HG02588 (cell line): ENCODE data around the gene ATG4B.
"Not testable (repeated sequence)": the region's sequence is repeated elsewhere in the genome, so short reads cannot be mapped to it uniquely, and the experiment has no call there.

ENCODE experiments used
- ATAC-seq: cut with Tn5 transposase; IDR thresholded peaks from one replicate; pipeline ENCODE4 v1.9.1; 2021; ENCODE audit warnings: mild to moderate bottlenecking, moderate library complexity; ENCODE audit not compliant: unreplicated experiment

Gene ATG4B

GRCh38 chr2:241660593-241661213, 23.2 kb downstream of the ATG4B start:
- no peak for ATAC-seq

- ATAC-seq, result not testable (repeated sequence)
These were observed 25.2 kb downstream of the ATG4B start for GRCh38 chr2:241662731-241663130.

GRCh38 chr2:241665731-241666440, 28.4 kb downstream of the ATG4B start:
- ATAC-seq, result no peak

GRCh38 chr2:241666627-241667400, 29.3 kb downstream of the ATG4B start:
- no peak for ATAC-seq

GRCh38 chr2:241668354-241668753, 30.9 kb downstream of the ATG4B start:
- ATAC-seq, result no peak

GRCh38 chr2:241668839-241669238, 31.3 kb downstream of the ATG4B start:
- ATAC-seq, result no peak

GRCh38 chr2:241670333-241671110, 33.0 kb downstream of the ATG4B start:
- ATAC-seq, result no peak

GRCh38 chr2:241671457-241672240, 34.2 kb downstream of the ATG4B start:
- no peak for ATAC-seq

GRCh38 chr2:241672243-241673188, 35.0 kb downstream of the ATG4B start:
- ATAC-seq, result no peak

- ATAC-seq, result no peak
These were observed 35.7 kb downstream of the ATG4B start for GRCh38 chr2:241673189-241673663.

GRCh38 chr2:241673797-241674725, 36.6 kb downstream of the ATG4B start:
- ATAC-seq, result no peak

- ATAC-seq, result no peak
These were observed 38.4 kb downstream of the ATG4B start for GRCh38 chr2:241675885-241676284.

GRCh38 chr2:241676665-241677064, 39.2 kb downstream of the ATG4B start:
- ATAC-seq, result no peak

GRCh38 chr2:241677392-241677791, 39.9 kb downstream of the ATG4B start:
- ATAC-seq, result no peak

- ATAC-seq, result no peak
These were observed 40.8 kb downstream of the ATG4B start for GRCh38 chr2:241678307-241678706.

GRCh38 chr2:241678784-241679540, 41.5 kb downstream of the ATG4B start:
- no peak for ATAC-seq

- no peak for ATAC-seq
These were observed 42.6 kb downstream of the ATG4B start for GRCh38 chr2:241680044-241680443.
